Small intestine (tissue), 16 donors: ENCODE results near the gene NNAT. TPM values are rescaled to one million over a fixed set of nuclear protein-coding genes. Genes with fewer than 3 reads are reported as not detected.
"Not testable (repeated sequence)": the region's sequence is repeated elsewhere in the genome, so short reads cannot be mapped to it uniquely, and the experiment has no call there.

Source experiments
- DNase-seq, 2 donors: peaks; one replicate each; pipeline versions ENCODE4 v3.0.0 to v3.0.0-alpha.2; 2013
- FAIRE-seq: peaks from 2 replicates; lab custom pipeline; 2012; peaks lifted over from hg19 to GRCh38; lab: Jason Lieb, UNC
- H3K27ac ChIP-seq, 3 donors: one replicate each; pipeline ENCODE4 v1.5.1; 2013; ENCODE audit warnings: low read length in 2 of 3, mild to moderate bottlenecking in 2 of 3, control low read depth in 1 of 3, inconsistent platforms in 1 of 3, low read depth in 1 of 3, moderate library complexity in 1 of 3
- H3K27me3 ChIP-seq, 3 donors: one replicate each; pipeline ENCODE4 v1.6.1; 2013; ENCODE audit warnings: low read length in 3 of 3, inconsistent platforms in 1 of 3; ENCODE audit not compliant: control insufficient read depth in 3 of 3, insufficient read depth in 3 of 3
- H3K36me3 ChIP-seq, 3 donors: one replicate each; pipeline ENCODE4 v1.6.1; 2013; ENCODE audit warnings: low read length in 3 of 3, inconsistent platforms in 1 of 3, low read depth in 1 of 3, mild to moderate bottlenecking in 1 of 3, moderate library complexity in 1 of 3; ENCODE audit not compliant: control insufficient read depth in 3 of 3, insufficient read depth in 2 of 3
- H3K4me1 ChIP-seq, 3 donors: one replicate each; pipeline ENCODE4 v1.6.1; 2013; ENCODE audit warnings: low read length in 2 of 3, inconsistent platforms in 1 of 3, low read depth in 1 of 3, mild to moderate bottlenecking in 1 of 3, moderate library complexity in 1 of 3; ENCODE audit not compliant: control insufficient read depth in 3 of 3, insufficient read depth in 2 of 3
- H3K4me3 ChIP-seq, 3 donors: one replicate each; pipeline ENCODE4 v1.5.1; 2013; ENCODE audit warnings: low read length in 3 of 3, control low read depth in 1 of 3, inconsistent platforms in 1 of 3, low read depth in 1 of 3, mild to moderate bottlenecking in 1 of 3, moderate library complexity in 1 of 3
- H3K9me3 ChIP-seq, 2 donors: one replicate each; pipeline ENCODE4 v1.6.1; 2013; ENCODE audit warnings: low read depth in 1 of 2, low read length in 1 of 2; ENCODE audit not compliant: control insufficient read depth in 2 of 2, insufficient read depth in 1 of 2
- WGBS, 3 donors: extraction: QIAGEN DNeasy Blood & Tissue Kit; methylation state at CpG; one replicate each; pipeline ENCODE4 v1.1.7; 2013; 5-methylcytosine and 5-hydroxymethylcytosine counted together
- long read RNA-seq, 10 donors: transcript quantifications; one replicate each; lab custom pipeline, GENCODE V29; 2026
- polyA plus RNA-seq, 4 donors: library from polyadenylated mRNA; stranded (reverse) in 3 of 4; unstranded in 1 of 4; fragments of 200-250 nt in 3 of 4; fragments of 120-200 nt in 1 of 4; gene quantifications; one replicate each; pipeline versions ENCODE4 v1.2.1 to v1.2.3, GENCODE V29; 2013
- donor health status: healthy with polysubstance abuse.
- donor health status: control.
- donor health status: control.
- donor health status: Bipolar disorder and iron deficiency.
- donor health status: healthy.

Gene NNAT, protein sequence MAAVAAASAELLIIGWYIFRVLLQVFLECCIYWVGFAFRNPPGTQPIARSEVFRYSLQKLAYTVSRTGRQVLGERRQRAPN
- polyA plus RNA-seq: 10 to 100 TPM in 2 of 4 donors, 1 to 10 TPM in 1, not detected in 1; 2.7 to 18.6 (median 10.6) TPM
- long read RNA-seq, donor 1, transcript NNAT-202 (2 exons, 1,222 nt): major isoform, 24 of 32 reads
- long read RNA-seq, donor 1, transcript NNAT-201 (3 exons, 1,297 nt): minor isoform, 7 of 32 reads
- long read RNA-seq, donor 1, partial matches to known transcripts: 0 of 32 reads
- long read RNA-seq, donor 1, other reads (novel, unspliced or antisense): 0 of 32 reads
- long read RNA-seq, donor 2, transcript NNAT-202 (2 exons, 1,222 nt): major isoform, 6 of 9 reads
- long read RNA-seq, donor 2, partial matches to known transcripts: 0 of 9 reads
- long read RNA-seq, donor 2, other reads (novel, unspliced or antisense): 0 of 9 reads
- long read RNA-seq, donor 3, transcript NNAT-202 (2 exons, 1,222 nt): major isoform, 5 of 36 reads
- long read RNA-seq, donor 3, partial matches to known transcripts: 6 of 36 reads
- long read RNA-seq, donor 3, other reads (novel, unspliced or antisense): 23 of 36 reads
- long read RNA-seq, donor 4, partial matches to known transcripts: 0 of 1 reads
- long read RNA-seq, donor 4, other reads (novel, unspliced or antisense): 0 of 1 reads
- long read RNA-seq, donor 5, partial matches to known transcripts: 0 of 7 reads
- long read RNA-seq, donor 5, other reads (novel, unspliced or antisense): 0 of 7 reads
- long read RNA-seq, donor 6, transcript NNAT-202 (2 exons, 1,222 nt): major isoform, 11 of 39 reads
- long read RNA-seq, donor 6, transcript NNAT-201 (3 exons, 1,297 nt): minor isoform, 6 of 39 reads
- long read RNA-seq, donor 6, partial matches to known transcripts: 22 of 39 reads
- long read RNA-seq, donor 6, other reads (novel, unspliced or antisense): 0 of 39 reads
- long read RNA-seq, donor 7, partial matches to known transcripts: 0 of 4 reads
- long read RNA-seq, donor 7, other reads (novel, unspliced or antisense): 0 of 4 reads
- long read RNA-seq, donor 8, transcript NNAT-202 (2 exons, 1,222 nt): major isoform, 8 of 9 reads
- long read RNA-seq, donor 8, partial matches to known transcripts: 0 of 9 reads
- long read RNA-seq, donor 8, other reads (novel, unspliced or antisense): 0 of 9 reads
- long read RNA-seq, donor 9, transcript NNAT-202 (2 exons, 1,222 nt): major isoform, 7 of 8 reads
- long read RNA-seq, donor 9, partial matches to known transcripts: 0 of 8 reads
- long read RNA-seq, donor 9, other reads (novel, unspliced or antisense): 0 of 8 reads
- long read RNA-seq, donor 10, transcript NNAT-202 (2 exons, 1,222 nt): major isoform, 84 of 117 reads
- long read RNA-seq, donor 10, transcript NNAT-201 (3 exons, 1,297 nt): minor isoform, 32 of 117 reads
- long read RNA-seq, donor 10, partial matches to known transcripts: 0 of 117 reads
- long read RNA-seq, donor 10, other reads (novel, unspliced or antisense): 0 of 117 reads

DNA sequence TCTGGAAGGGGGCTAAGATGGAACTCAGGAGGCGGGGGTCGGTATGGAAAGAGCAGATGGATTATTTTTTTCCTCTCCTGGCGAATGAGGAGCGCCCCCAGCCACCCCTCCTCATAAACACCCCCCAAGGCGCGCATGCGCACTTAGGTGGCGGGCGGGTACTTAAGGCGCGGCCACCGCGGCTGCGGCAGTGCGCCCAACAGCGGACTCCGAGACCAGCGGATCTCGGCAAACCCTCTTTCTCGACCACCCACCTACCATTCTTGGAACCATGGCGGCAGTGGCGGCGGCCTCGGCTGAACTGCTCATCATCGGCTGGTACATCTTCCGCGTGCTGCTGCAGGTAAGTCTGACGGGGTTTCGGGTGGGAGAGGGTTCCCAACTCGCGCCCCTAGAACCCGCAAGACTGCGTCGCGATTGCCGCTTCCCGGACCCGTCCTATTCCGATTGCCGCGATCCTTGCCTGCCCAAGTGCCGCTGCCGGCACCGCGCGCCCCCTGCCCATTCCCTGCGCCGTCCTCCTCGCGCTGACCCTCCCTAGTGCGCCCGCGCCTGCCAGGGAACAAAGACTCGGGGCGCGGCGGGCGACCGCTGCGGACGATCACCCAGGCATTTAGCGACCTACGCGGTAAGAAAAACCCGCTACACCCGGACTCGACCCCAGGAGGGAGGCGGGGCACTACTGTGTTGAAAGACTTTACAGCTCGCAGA lies at the start of gene NNAT:
TSS of gene NNAT (plus strand) at position 190 of the 711 bp plus-strand sequence. CDS start at position 272, 82 bp downstream.
- WGBS, 3 donors: 65 to 91% (median 90%) methylated on average over 66 to 69 of the region's 69 CpGs
- no peak for DNase-seq
- Histone ChIP-seq H3K27me3 (no peaks in the 10 kb centered on the region), H3K4me3 (peak within 1 kb of the TSS in 1 of 3 donors; percentile 49), H3K27ac (peak within 1 kb of the TSS in 1 of 3 donors; percentile 17), H3K36me3 (peaks cover 12 to 65% (median 12%) of the 10 kb centered on the region in 3 donors), H3K9me3 (peaks cover 0 to 3% of the 10 kb centered on the region in 2 donors), H3K4me1 (peaks cover 2 to 39% (median 10%) of the 10 kb centered on the region in 3 donors)
- no peak for FAIRE-seq

DNA sequence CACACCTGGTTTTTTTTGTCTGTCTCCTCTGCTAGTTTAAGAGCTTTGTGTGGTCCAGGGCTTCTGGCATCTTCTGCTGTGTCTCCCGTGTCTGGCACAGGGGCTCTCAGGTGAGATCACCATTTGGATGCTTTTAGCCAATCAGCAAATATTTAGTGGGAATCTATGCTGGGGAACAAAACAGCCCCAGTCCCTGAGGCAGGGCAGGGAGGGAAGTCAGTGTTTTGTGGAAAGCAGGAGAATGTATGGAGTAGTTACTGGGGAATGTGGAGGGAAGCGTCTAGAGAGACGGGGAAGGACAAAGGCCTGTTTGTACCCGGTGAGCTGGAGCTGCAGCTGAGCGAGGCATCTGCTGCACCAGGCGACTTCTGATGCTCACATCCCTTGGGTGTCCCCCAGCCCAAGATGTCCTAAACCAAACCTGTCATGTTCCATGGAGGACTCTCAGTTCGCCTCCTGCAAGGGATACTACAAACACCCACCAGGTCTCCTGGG lies 49.3 kb upstream of the NNAT start:
- Histone ChIP-seq H3K9me3 (peaks cover 0 to 5% of the 10 kb centered on the region in 2 donors), H3K27ac (no peak overlapping the region), H3K27me3 (no peaks in the 10 kb centered on the region), H3K4me3 (no peak overlapping the region), H3K36me3 (no peaks in the 10 kb centered on the region), H3K4me1 (no peaks in the 10 kb centered on the region)
- no peak for DNase-seq
- WGBS, 3 donors: 80 to 86% (median 83%) methylated on average over 7 of the region's 7 CpGs
- FAIRE-seq: no peak

DNA sequence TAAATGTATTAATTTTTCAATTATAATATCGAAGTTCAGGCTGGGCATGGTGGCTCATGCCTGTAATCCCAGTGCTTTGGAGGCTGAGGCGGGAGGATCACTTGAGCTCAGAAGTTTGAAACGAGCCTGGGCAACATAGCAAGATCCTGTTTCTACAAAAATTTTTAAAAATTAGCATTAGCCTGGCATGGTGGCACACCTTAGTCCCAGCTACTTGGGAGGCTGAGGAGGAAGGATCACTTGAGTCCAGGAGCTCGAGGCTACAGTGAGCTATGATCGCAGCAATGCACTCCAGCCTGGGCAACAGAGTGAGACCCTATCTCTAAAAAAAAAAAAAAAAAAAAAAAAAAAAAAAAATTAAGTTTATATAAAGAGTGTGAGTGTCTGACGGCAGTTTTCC lies 48.6 kb upstream of the NNAT start:
- not testable (repeated sequence) for H3K4me1 ChIP-seq

DNA sequence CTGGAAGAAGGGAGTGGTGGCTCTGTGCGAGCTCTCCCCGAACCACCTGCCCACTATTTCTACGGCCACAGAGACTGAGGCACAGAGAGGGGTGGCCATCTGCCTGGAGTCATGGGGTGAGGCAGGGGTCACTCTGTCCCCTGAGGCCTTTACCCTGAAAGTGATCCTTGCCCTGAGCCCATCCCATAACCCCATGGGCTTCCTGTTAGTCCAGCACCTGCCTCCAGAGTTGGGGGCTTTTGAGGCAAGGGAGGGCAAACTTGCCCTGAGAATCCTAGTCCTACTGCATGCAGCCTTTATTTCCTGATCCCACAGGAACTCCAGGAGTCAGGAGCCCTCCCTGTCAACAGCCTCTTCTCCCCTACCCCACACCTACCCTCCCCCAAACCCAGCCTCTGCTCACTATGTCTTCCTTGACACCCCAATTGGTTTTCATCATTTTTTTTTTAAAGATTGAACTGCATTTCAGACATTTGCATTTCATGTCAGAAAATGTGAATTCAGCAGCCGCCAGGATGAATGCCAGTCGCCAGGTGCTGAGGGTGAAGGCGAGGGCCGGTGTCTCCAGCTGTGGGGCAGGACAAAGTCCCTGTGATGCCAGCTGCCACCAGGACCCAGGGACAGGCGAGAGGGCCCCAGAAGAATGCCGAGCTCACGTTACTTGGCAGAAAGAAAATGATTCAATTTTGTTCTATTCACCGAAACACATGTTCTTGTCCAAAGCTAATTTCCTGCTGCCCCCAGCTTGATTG lies 47.6 kb upstream of the NNAT start:
- no peaks in the 10 kb centered on the region for H3K4me1 ChIP-seq
- no peaks in the 10 kb centered on the region for H3K27me3 ChIP-seq
- H3K36me3 ChIP-seq: no peaks in the 10 kb centered on the region
- no peak for FAIRE-seq
- DNase-seq: no peak
- 45 to 76% (median 60%) methylated on average over 11 of the region's 11 CpGs for WGBS, 3 donors
- H3K9me3 ChIP-seq: peaks cover 0 to 5% of the 10 kb centered on the region in 2 donors
- no peak overlapping the region for H3K4me3 ChIP-seq
- no peak overlapping the region for H3K27ac ChIP-seq

More for the DNA sequence above, 48.6 kb upstream of the NNAT start:
- H3K27ac ChIP-seq, H3K9me3 ChIP-seq, H3K27me3 ChIP-seq, DNase-seq, H3K36me3 ChIP-seq, FAIRE-seq, H3K4me3 ChIP-seq: not testable (repeated sequence)
- WGBS, 3 donors: 85 to 95% (median 85%) methylated on average over 6 of the region's 6 CpGs

- no peak for FAIRE-seq
- Histone ChIP-seq H3K4me3 (no peak overlapping the region), H3K36me3 (no peaks in the 10 kb centered on the region), H3K27ac (no peak overlapping the region), H3K4me1 (no peaks in the 10 kb centered on the region), H3K27me3 (no peaks in the 10 kb centered on the region), H3K9me3 (peaks cover 0 to 5% of the 10 kb centered on the region in 2 donors)
- 71 to 79% (median 72%) methylated on average over 4 of the region's 4 CpGs for WGBS, 3 donors
- DNase-seq: no peak
These were observed 46.7 kb upstream of the NNAT start for GRCh38 chr20:37474386-37474785.

GRCh38 chr20:37475252-37475651 lies 45.8 kb upstream of the NNAT start:
- DNase-seq: no peak
- 73 to 75% (median 75%) methylated on average over 5 of the region's 5 CpGs for WGBS, 3 donors

DNA sequence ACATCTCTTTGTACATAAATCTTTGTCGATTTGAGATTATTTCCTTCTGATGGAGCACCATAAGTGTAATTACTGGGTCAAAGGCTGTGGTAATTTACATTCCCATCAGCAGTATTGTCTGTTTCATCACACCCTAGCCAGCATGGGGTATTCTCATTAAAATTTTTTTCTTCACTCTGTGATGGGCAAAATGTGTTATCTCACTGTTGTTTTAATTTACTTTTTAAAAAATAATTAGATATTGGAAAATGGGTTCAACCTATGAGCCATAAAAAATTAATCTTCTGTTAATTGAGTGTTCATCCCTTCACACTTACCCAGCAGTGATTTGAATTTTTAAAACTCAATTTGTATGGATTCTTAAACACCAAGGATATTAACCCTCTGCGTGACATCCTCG lies 44.0 kb upstream of the NNAT start:
- H3K9me3 ChIP-seq: peaks cover 0 to 5% of the 10 kb centered on the region in 2 donors
- WGBS, 3 donors: 45 to 56% (median 56%) methylated on average over 3 of the region's 3 CpGs
- H3K36me3 ChIP-seq: no peaks in the 10 kb centered on the region
- no peak overlapping the region for H3K27ac ChIP-seq
- no peaks in the 10 kb centered on the region for H3K4me1 ChIP-seq
- no peak overlapping the region for H3K4me3 ChIP-seq
- no peaks in the 10 kb centered on the region for H3K27me3 ChIP-seq
- no peak for FAIRE-seq
- DNase-seq: no peak

More at GRCh38 chr20:37475252-37475651, 45.8 kb upstream of the NNAT start:
- H3K36me3 ChIP-seq: no peaks in the 10 kb centered on the region
- no peaks in the 10 kb centered on the region for H3K27me3 ChIP-seq
- no peak overlapping the region for H3K4me3 ChIP-seq
- peaks cover 0 to 5% of the 10 kb centered on the region in 2 donors for H3K9me3 ChIP-seq
- no peaks in the 10 kb centered on the region for H3K4me1 ChIP-seq
- no peak for FAIRE-seq
- H3K27ac ChIP-seq: no peak overlapping the region
